ENCODE data around the gene ARSI. TPM values are rescaled to one million over a fixed set of nuclear protein-coding genes. Genes with fewer than 3 reads are reported as not detected.

ARSI gene
- total RNA-seq, 4 donors from 2014 or later, result 0.17 to 1.5 (median 0.43) TPM

DNA sequence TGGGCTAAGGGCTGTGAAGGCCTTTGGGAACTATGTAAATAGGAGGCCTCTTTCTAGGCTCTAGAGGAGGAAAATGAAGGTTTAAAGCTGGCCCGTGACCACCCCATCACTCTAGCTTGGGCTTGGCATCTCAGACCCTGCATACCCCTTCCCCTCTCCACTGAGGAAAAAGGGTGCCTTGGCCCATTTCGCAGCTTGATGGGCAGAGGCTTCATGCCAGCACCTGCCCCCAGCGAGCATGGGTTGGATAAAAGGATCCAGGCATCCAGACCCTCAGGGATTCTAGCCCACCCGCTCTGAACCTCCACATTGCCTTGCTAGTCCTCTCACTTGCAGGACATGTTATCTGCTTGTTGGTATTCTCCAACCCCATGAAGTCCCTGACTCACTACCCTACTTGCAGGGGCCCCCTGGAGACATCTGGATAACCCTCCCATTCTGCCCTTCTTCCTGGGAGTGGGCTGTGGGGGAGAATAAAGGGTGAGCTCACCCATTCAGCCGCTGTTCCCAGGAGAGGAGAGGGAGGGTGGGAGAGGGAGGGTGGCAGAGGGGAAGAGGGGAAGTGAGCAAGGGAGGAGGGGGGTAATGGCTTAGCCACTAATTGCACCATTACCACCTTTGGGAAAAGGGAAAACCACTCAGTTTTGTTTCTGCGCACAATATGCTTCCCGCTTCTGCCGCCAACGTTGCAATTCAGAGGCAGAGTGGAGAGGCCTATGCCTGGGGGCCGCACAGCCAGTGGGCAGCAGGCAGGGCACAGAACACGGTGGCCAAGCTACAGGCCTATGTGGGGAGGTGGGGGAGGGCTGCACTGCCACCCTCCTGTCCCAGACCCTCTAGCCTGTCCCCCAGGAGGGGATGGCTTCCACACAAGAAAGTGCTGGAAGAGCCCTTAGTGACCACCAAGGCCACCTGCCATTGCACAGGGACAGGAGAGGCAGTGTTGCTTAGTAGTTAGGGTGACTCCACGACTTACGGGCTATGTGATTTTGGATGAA lies 11.0 kb downstream of the ARSI start:
- TF ChIP-seq, protein P1, sequence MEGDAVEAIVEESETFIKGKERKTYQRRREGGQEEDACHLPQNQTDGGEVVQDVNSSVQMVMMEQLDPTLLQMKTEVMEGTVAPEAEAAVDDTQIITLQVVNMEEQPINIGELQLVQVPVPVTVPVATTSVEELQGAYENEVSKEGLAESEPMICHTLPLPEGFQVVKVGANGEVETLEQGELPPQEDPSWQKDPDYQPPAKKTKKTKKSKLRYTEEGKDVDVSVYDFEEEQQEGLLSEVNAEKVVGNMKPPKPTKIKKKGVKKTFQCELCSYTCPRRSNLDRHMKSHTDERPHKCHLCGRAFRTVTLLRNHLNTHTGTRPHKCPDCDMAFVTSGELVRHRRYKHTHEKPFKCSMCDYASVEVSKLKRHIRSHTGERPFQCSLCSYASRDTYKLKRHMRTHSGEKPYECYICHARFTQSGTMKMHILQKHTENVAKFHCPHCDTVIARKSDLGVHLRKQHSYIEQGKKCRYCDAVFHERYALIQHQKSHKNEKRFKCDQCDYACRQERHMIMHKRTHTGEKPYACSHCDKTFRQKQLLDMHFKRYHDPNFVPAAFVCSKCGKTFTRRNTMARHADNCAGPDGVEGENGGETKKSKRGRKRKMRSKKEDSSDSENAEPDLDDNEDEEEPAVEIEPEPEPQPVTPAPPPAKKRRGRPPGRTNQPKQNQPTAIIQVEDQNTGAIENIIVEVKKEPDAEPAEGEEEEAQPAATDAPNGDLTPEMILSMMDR (IDR thresholded peaks at IDR 0.05; ENCODE audit: low read depth), result no peak

GRCh38 chr5:150289551-150290390 lies 12.9 kb downstream of the ARSI start, which contains the start of gene CAMK2A:
CAMK2A (minus strand) TSS chr5:150289773; CDS start chr5:150289625, 148 bp downstream.
- TF ChIP-seq, protein P1 (IDR thresholded peaks at IDR 0.05; ENCODE audit: low read depth), result no peak

GRCh38 chr5:150288791-150289190 lies 13.9 kb downstream of the ARSI start:
- TF ChIP-seq, protein P1 (IDR thresholded peaks at IDR 0.05; ENCODE audit: low read depth), result no peak

DNA sequence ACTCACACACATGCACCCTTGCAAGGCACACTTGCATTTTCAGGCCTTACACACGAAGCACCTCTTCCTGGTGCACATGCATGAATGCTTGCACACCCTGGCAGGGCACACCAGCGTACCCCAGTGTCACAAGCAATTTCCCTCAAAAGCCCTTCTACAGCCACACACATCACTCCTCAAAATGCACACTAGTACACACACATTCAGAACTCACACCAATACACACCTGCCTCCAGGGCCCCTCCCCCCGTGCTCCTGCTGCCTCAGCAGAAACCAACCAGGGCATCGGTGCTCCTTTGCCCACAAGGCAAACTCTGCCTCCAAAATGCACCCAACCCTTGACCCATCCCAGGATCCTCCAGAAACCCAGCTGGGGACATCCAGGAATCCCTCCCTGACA lies 14.3 kb downstream of the ARSI start:
- TF ChIP-seq, protein P1 (IDR thresholded peaks at IDR 0.05; ENCODE audit: low read depth), result no peak

- TF ChIP-seq, protein P1 (IDR thresholded peaks at IDR 0.05; ENCODE audit: low read depth), result no peak
These were observed 15.9 kb downstream of the ARSI start for GRCh38 chr5:150286820-150287219.

- TF ChIP-seq, protein P1 (IDR thresholded peaks at IDR 0.05; ENCODE audit: low read depth), result no peak
These were observed 17.6 kb downstream of the ARSI start for GRCh38 chr5:150285114-150285513.

DNA sequence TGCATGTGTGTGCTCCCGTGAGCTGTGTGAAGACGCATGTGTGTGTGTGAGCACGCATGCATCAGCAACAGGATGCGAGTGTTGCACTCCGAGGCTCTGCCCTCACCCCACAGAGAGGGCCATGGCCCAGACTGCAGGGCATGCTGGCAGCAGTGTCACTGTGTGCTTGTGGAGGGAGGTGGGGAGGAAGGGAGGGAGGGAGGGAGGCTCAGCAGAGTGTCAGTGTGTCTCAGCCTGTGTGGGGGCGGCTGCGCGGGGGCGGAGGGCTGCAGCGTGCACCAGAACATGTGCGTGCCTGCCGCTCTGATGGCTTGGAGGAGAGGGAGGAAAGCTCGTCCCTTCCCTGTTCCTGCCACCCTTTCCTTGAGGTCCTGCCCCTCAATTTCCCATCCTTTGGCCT lies 18.4 kb downstream of the ARSI start:
- TF ChIP-seq, protein P1 (IDR thresholded peaks at IDR 0.05; ENCODE audit: low read depth), result no peak
